PFSK-1 (cell line): ENCODE data around the gene VPS13D.

Experiments used
- FOXP2 ChIP-seq: optimal IDR thresholded peaks from 2 replicates; pipeline ENCODE3; 2011; ENCODE audit warnings: borderline replicate concordance, control low read depth, inconsistent platforms; ENCODE audit not compliant: insufficient read depth; ENCODE audit errors: extremely low read length, extremely low read depth
- POLR2AphosphoS5 ChIP-seq: IDR thresholded peaks from 2 replicates; pipeline ENCODE4 v1.6.1; 2012; ENCODE audit warnings: low read depth, mild to moderate bottlenecking, control low read depth, low read length, moderate library complexity
- SIN3A ChIP-seq: IDR thresholded peaks from 2 replicates; pipeline ENCODE4 v1.6.1; 2012; ENCODE audit warnings: mild to moderate bottlenecking, low read length, moderate library complexity, borderline replicate concordance; ENCODE audit not compliant: insufficient read depth
- TAF1 ChIP-seq: IDR thresholded peaks from 2 replicates; pipeline ENCODE4 v1.6.1; 2012; ENCODE audit warnings: low read length, control low read depth, borderline replicate concordance; ENCODE audit not compliant: insufficient read depth
- TF ChIP-seq, protein P1 (sequence below), 2 experiments: IDR thresholded peaks; 2 replicates each; pipeline versions ENCODE4 v1.6.1 to v1.8.0; 2011 to 2012; ENCODE audit warnings: low read depth in 2 of 2, low read length in 2 of 2, control low read depth in 1 of 2, inconsistent platforms in 1 of 2, mild to moderate bottlenecking in 1 of 2, moderate library complexity in 1 of 2; ENCODE audit not compliant: insufficient read depth in 1 of 2

VPS13D gene

DNA sequence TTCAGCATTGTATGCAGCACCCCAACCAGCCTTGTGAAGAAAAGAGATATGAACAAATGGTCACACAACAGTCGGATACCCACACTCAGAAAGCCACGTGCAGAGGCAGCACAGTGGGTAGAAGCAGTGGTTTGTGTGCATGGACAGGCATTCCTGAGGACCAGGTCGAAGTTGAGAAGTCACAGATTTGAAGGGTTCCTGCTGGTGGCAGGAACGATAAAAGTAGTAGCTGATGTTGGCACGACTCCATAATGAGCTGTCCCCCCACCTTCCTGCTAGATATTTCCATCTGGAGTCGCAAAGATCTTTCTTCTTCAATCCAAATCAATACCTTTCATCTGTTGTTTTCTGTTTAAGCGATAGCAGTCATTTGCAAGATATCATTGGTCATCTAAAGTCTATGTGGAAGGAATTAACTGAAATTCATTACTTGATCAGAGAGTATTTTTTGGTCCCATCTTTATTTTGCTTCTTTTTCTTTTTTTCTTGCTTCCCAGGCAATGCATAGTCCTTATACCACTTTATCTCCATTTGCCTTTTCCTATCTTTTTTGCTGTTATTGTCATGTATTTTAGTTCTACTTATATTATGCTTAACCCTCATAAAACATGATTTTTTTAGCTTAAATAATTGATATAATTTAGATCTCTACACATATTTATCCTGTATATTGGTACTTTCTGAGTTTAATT lies 211.7 kb downstream of the VPS13D start:
- TF ChIP-seq TAF1 (no peak), POLR2AphosphoS5 (no peak), SIN3A (no peak), FOXP2 (no peak)
- TF ChIP-seq, protein P1, sequence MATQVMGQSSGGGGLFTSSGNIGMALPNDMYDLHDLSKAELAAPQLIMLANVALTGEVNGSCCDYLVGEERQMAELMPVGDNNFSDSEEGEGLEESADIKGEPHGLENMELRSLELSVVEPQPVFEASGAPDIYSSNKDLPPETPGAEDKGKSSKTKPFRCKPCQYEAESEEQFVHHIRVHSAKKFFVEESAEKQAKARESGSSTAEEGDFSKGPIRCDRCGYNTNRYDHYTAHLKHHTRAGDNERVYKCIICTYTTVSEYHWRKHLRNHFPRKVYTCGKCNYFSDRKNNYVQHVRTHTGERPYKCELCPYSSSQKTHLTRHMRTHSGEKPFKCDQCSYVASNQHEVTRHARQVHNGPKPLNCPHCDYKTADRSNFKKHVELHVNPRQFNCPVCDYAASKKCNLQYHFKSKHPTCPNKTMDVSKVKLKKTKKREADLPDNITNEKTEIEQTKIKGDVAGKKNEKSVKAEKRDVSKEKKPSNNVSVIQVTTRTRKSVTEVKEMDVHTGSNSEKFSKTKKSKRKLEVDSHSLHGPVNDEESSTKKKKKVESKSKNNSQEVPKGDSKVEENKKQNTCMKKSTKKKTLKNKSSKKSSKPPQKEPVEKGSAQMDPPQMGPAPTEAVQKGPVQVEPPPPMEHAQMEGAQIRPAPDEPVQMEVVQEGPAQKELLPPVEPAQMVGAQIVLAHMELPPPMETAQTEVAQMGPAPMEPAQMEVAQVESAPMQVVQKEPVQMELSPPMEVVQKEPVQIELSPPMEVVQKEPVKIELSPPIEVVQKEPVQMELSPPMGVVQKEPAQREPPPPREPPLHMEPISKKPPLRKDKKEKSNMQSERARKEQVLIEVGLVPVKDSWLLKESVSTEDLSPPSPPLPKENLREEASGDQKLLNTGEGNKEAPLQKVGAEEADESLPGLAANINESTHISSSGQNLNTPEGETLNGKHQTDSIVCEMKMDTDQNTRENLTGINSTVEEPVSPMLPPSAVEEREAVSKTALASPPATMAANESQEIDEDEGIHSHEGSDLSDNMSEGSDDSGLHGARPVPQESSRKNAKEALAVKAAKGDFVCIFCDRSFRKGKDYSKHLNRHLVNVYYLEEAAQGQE (IDR thresholded peaks at IDR 0.05; ENCODE audit: insufficient read depth in 1 of 2, low read depth in 2 of 2, low read length in 2 of 2): no peak

DNA sequence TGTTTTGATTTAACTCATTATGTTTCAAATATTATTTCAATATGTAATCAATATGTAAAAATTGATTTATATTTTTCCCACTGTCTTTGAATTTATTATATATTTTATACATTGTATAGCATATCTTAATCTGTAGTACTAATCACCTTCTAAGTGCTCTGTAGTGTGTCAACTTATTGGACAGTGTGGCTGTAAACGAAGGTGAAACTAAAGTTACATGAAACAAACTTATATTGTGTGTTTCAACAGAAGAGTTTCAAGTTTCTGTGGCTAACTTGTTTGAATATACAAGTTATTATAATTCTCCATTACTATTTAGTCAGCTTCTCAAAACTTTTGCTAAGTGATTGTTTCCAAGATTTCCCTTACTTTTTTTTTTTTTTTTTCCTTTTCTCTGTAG lies 212.4 kb downstream of the VPS13D start:
- TF ChIP-seq FOXP2 (no peak), TAF1 (no peak), SIN3A (no peak), POLR2AphosphoS5 (no peak)
- TF ChIP-seq, protein P1 (IDR thresholded peaks at IDR 0.05; ENCODE audit: insufficient read depth in 1 of 2, low read depth in 2 of 2, low read length in 2 of 2): no peak

DNA sequence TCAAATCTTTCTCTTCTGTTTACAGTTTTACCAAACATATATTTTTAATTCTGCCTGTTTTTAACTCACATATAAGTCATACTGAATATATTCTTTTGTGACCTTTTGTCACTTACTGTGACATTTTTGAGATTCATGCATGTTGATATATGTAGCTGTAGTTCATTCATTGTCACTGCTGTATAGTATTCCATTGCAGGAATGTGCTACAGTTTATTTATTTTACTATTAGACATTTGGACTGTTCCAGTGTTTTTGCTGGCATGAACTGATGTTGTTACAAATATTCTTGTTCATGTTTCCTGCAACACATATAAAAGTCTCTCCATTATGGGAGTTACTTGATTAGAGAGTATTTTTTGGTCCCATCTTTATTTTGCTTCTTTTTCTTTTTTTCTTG lies 213.3 kb downstream of the VPS13D start:
- TF ChIP-seq POLR2AphosphoS5 (no peak), FOXP2 (no peak), SIN3A (no peak)

DNA sequence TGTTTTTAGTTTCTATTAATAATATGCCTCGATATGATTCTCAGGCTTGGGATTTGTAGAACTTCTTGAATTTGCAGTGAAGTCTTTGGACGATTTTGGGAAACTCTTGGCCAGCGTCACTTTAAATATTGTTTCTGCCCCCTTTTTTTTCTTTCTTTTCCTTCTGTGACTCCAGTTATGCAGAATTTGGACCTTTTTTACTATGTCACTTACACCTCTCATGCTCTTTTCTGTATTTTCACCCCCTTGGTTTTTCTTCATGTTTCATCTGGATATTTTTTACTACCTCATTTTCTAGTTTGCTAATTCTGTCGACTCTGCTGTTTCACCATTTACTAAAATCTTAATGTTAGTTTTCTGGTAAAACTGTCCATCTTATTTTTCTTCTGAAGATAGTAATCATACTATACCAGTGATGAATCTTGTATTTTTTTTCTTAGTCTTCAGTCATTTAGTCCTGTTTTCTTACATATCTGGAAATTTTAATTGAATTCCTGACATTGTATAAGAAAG lies 214.6 kb downstream of the VPS13D start:
- TF ChIP-seq POLR2AphosphoS5 (no peak), SIN3A (no peak)

DNA sequence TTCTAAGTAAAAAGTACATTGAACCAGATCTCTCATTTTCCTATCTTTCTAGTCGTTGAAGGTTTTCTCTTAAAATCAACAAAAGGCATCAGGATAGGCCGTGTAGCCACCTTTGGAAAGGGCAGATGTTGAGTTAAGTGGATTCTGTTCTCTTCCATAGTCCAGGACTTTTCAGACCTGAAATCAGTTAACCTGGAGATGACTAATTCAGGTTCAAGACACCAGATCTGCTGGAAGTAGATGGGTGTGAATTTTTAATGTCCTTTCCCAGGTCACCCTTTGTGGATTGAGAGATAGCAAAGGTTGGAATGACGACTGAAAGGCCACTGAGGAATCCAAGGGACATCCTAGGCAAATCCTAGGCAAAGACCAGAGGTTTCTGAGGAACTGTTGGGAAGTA lies 215.4 kb downstream of the VPS13D start:
- TF ChIP-seq FOXP2 (no peak), SIN3A (no peak), POLR2AphosphoS5 (no peak), TAF1 (no peak)
- TF ChIP-seq, protein P1 (IDR thresholded peaks at IDR 0.05; ENCODE audit: insufficient read depth in 1 of 2, low read depth in 2 of 2, low read length in 2 of 2): no peak

DNA sequence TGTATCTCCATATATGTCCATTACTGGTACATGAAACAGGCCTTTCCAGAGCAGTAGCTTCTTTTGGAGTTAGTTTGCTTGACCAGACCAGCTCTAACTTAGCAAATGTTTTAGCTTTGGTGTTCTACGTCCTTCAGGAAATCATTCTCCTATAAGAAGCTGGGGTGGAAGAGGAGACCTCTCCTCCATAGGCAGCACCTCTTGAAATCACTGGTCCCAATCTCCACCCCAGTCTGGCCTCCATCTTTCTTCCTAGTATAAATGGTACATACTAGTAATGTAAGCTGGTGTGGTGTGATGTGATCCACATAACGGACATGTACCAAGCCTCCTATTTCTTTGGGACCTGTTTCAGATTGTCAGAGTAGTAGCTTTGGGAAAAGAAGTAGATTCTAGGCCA lies 216.8 kb downstream of the VPS13D start:
- TF ChIP-seq, protein P1 (IDR thresholded peaks at IDR 0.05; ENCODE audit: insufficient read depth in 1 of 2, low read depth in 2 of 2, low read length in 2 of 2): no peak
- TF ChIP-seq TAF1 (no peak), SIN3A (no peak), POLR2AphosphoS5 (no peak), FOXP2 (no peak)
